ENCODE results near the gene CDH4. TPM values are rescaled to one million over a fixed set of nuclear protein-coding genes. Genes with fewer than 3 reads are reported as not detected.

Gene CDH4
- total RNA-seq, 6 donors from 2014 or later: 0.20 to 1.0 (median 0.40) TPM; not detected in 1

GRCh38 chr20:61454053-61454452 is 202.0 kb downstream of the CDH4 start:
- DNase-seq: no peak
- ATAC-seq (ENCODE audit: low FRiP score in 2 of 2): no peak
- WGBS, 2 donors: 87 to 89% methylated on average over 9 of the region's 9 CpGs
- no peak for TF ChIP-seq POLR2A (IDR thresholded peaks at IDR 0.05)
- no peak for TF ChIP-seq CTCF (IDR thresholded peaks at IDR 0.05)
- TF ChIP-seq EP300 (IDR thresholded peaks at IDR 0.05): no peak
- TF ChIP-seq POLR2AphosphoS5 (IDR thresholded peaks at IDR 0.05): no peak
- Histone ChIP-seq H3K4me3 (no peak overlapping the region), H3K4me1 (no peaks in the 10 kb centered on the region), H3K36me3 (no peaks in the 10 kb centered on the region), H3K9me3 (no peaks in the 10 kb centered on the region), H3K27ac (no peak overlapping the region), H3K27me3 (no peaks in the 10 kb centered on the region)

GRCh38 chr20:61455508-61456215 is 203.6 kb downstream of the CDH4 start:
- Histone ChIP-seq H3K4me3 (no peak overlapping the region), H3K27ac (no peak overlapping the region), H3K4me1 (no peaks in the 10 kb centered on the region), H3K36me3 (no peaks in the 10 kb centered on the region), H3K9me3 (no peaks in the 10 kb centered on the region), H3K27me3 (no peaks in the 10 kb centered on the region)
- no peak for DNase-seq
- no peak for ATAC-seq (ENCODE audit: low FRiP score in 2 of 2)
- TF ChIP-seq POLR2A (IDR thresholded peaks at IDR 0.05): no peak
- TF ChIP-seq POLR2AphosphoS5 (IDR thresholded peaks at IDR 0.05): no peak
- no peak for TF ChIP-seq CTCF (IDR thresholded peaks at IDR 0.05)
- TF ChIP-seq EP300 (IDR thresholded peaks at IDR 0.05): no peak
- 75 to 88% methylated on average over 6 of the region's 6 CpGs for WGBS, 2 donors

- no peaks in the 10 kb centered on the region for H3K9me3 ChIP-seq
- ATAC-seq (ENCODE audit: low FRiP score in 2 of 2) (no peak), DNase-seq (no peak)
- WGBS, 2 donors: 91 to 93% methylated on average over 4 of the region's 4 CpGs
- H3K27ac ChIP-seq: no peak overlapping the region
- no peaks in the 10 kb centered on the region for H3K27me3 ChIP-seq
- no peaks in the 10 kb centered on the region for H3K36me3 ChIP-seq
- no peak overlapping the region for H3K4me3 ChIP-seq
- TF ChIP-seq EP300 (IDR thresholded peaks at IDR 0.05) (no peak), POLR2A (IDR thresholded peaks at IDR 0.05) (no peak)
- no peaks in the 10 kb centered on the region for H3K4me1 ChIP-seq
Measured at GRCh38 chr20:61457725-61458124, 205.7 kb downstream of the CDH4 start.

GRCh38 chr20:61458146-61458746 is 206.2 kb downstream of the CDH4 start:
- no peak for ATAC-seq (ENCODE audit: low FRiP score in 2 of 2)
- 91 to 93% methylated on average over 4 of the region's 4 CpGs for WGBS, 2 donors
- H3K27me3 ChIP-seq: no peaks in the 10 kb centered on the region
- H3K9me3 ChIP-seq: no peaks in the 10 kb centered on the region
- H3K36me3 ChIP-seq: no peaks in the 10 kb centered on the region
- no peak overlapping the region for H3K4me3 ChIP-seq
- DNase-seq: no peak
- H3K4me1 ChIP-seq: no peaks in the 10 kb centered on the region
- no peak for TF ChIP-seq POLR2AphosphoS5 (IDR thresholded peaks at IDR 0.05)
- TF ChIP-seq EP300 (IDR thresholded peaks at IDR 0.05): no peak
- no peak for TF ChIP-seq POLR2A (IDR thresholded peaks at IDR 0.05)
- TF ChIP-seq CTCF (IDR thresholded peaks at IDR 0.05): no peak
- no peak overlapping the region for H3K27ac ChIP-seq

- Histone ChIP-seq H3K27ac (no peak overlapping the region), H3K4me1 (no peaks in the 10 kb centered on the region), H3K27me3 (no peaks in the 10 kb centered on the region), H3K9me3 (no peaks in the 10 kb centered on the region), H3K36me3 (no peaks in the 10 kb centered on the region), H3K4me3 (no peak overlapping the region)
- TF ChIP-seq CTCF (IDR thresholded peaks at IDR 0.05) (no peak), POLR2A (IDR thresholded peaks at IDR 0.05) (no peak), POLR2AphosphoS5 (IDR thresholded peaks at IDR 0.05) (no peak), EP300 (IDR thresholded peaks at IDR 0.05) (no peak)
- DNase-seq (no peak), ATAC-seq (ENCODE audit: low FRiP score in 2 of 2) (no peak)
- WGBS, 2 donors: 84% methylated on average over 7 of the region's 7 CpGs; no CpG with 5 or more reads in 1 of the 2 donors
Measured at GRCh38 chr20:61459266-61459665, 207.2 kb downstream of the CDH4 start.

All from upper lobe of left lung (tissue), 6 donors.